NCI-H1930 (cell line): ENCODE measurements around the gene MX2.
"Not testable (repeated sequence)": the region's sequence is repeated elsewhere in the genome, so short reads cannot be mapped to it uniquely, and the experiment has no call there.

Experiments used
- DNase-seq, 2 experiments: peaks; one replicate each; lab custom pipeline; 2025; lab: John Stamatoyannopoulos, UW

Gene MX2, protein sequence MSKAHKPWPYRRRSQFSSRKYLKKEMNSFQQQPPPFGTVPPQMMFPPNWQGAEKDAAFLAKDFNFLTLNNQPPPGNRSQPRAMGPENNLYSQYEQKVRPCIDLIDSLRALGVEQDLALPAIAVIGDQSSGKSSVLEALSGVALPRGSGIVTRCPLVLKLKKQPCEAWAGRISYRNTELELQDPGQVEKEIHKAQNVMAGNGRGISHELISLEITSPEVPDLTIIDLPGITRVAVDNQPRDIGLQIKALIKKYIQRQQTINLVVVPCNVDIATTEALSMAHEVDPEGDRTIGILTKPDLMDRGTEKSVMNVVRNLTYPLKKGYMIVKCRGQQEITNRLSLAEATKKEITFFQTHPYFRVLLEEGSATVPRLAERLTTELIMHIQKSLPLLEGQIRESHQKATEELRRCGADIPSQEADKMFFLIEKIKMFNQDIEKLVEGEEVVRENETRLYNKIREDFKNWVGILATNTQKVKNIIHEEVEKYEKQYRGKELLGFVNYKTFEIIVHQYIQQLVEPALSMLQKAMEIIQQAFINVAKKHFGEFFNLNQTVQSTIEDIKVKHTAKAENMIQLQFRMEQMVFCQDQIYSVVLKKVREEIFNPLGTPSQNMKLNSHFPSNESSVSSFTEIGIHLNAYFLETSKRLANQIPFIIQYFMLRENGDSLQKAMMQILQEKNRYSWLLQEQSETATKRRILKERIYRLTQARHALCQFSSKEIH

DNA sequence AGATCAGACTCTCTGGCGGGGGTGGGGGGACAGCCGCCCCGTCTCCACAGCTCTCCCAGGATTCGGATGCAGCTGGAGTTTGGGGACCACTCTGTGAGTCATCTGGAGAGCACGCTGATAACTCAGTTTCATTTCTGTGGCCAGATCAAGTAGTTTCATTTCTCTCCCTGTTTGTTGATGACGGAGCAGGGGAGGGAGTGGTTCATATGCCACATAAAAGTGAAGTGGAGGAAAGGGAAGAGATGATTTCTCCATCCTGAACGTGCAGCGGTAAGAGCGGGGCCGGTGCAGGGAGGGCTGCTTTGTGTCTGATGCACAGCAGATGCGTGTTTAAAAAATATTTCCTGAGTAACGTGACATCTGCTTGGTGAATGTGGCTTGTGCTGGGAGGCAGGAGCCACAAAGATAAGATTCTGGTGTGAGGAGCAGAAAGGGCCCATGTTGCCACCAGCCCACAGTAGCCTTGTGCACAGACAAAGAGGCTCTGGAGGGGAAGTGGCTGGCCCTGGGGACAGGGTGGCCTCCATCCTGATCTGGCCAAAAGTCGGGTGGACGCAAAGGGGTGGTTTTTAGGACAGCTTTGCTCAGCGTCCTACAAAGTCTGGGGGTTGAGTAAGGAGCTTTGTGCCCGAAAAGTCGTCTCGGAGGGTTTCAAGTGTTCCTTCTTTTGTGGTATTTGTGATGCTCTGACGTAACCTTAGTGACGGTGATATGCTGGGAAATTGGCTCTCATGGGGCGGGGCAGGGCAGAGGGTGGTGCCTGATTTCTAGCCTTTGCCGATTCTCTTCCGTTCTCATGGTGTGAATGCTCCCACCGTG, at the start of gene MX2:
Gene MX2 (plus strand): TSS at position 242 of the 819 bp plus-strand sequence. CDS start 14,880 bp downstream, outside the sequence.
- no peak for DNase-seq

DNA sequence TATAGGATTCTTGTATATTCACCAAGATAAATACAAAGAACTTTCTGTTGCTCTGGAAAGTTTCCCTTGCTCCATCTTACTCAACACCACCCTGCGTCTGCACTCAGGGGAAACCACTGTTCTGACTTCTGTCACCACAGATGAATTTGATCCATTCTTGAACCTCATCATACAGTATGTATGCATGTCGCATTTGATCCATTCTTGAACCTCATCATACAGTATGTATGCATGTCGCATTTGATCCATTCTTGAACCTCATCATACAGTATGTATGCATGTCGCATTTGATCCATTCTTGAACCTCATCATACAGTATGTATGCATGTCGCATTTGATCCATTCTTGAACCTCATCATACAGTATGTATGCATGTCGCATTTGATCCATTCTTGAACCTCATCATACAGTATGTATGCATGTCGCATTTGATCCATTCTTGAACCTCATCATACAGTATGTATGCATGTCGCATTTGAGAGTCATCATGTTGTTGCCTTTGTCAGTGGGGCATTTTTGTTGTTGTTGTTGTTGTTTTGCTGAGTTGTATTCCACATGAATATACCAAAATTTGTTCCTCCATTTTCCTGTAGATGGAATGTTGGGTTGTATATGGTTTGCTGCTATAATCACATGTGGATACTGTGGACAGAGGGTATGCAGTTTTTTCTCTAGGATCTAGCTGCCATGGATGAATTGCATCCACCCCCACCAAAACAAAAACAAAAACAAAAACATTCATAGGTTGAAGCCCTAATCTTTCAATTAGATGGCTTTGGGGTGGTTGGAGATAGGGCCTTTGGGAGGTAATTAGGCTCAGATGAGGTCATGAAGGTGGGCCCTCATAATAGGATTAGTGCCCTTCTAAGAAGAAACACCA, 48.3 kb upstream of the MX2 start:
- not testable (repeated sequence) for DNase-seq

- no peak for DNase-seq
Observed at GRCh38 chr21:41315726-41316125, 46.1 kb upstream of the MX2 start.

- peak in 1 of 2 experiments; percentile 22 for DNase-seq
Observed at GRCh38 chr21:41316200-41317062, 45.4 kb upstream of the MX2 start, which contains the start of gene FAM3B. FAM3B (plus strand) TSS chr21:41316801; CDS start chr21:41316880, 79 bp downstream.

GRCh38 chr21:41317063-41317392, 44.8 kb upstream of the MX2 start:
- DNase-seq: no peak

- no peak for DNase-seq
Observed at GRCh38 chr21:41317458-41317857, 44.4 kb upstream of the MX2 start.

GRCh38 chr21:41318218-41318617, 43.6 kb upstream of the MX2 start:
- no peak for DNase-seq

- DNase-seq: no peak
Observed at GRCh38 chr21:41319273-41319672, 42.6 kb upstream of the MX2 start.

- DNase-seq: no peak
Observed at GRCh38 chr21:41321211-41321907, 40.5 kb upstream of the MX2 start.

- no peak for DNase-seq
Observed at GRCh38 chr21:41321908-41322495, 39.8 kb upstream of the MX2 start.

GRCh38 chr21:41322496-41323382, 39.1 kb upstream of the MX2 start:
- DNase-seq: no peak

DNA sequence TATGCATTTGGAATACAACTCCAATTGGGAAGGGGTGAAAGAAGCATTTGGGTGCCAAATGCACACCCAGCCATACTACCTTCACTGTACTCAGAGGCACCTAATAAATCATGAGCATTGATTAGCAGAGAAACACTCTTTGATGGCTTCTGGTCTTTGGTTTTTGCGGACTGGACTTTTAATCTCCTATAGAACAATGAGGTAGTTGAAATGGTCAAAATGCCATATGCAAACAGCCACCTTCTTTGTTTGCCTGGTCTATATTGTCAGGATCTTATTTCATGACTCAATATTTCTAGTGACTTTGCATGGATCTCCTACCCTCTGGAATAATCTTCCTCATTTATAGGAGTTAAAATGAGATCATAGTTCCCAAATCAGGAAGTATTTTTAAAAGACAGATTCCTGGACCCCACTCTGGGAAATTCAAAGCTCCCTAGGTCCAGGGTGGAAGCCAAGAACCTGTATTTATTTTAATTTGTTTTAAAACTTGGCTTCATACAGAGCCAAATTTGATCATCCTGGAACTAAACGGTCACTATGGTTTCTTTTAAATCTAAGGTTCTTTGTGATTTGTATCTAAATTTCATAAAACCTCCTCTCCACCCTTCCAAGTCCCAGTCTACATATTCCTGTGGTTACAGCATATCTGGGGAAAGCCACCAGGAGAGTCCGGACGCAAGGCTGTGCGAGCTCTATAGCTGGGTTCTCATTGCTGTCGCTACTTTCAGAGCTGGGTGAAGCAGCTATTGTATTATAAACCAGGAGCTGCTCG, 36.5 kb upstream of the MX2 start:
- no peak for DNase-seq

GRCh38 chr21:41326414-41327080, 35.3 kb upstream of the MX2 start:
- DNase-seq: no peak

- no peak for DNase-seq
Observed at GRCh38 chr21:41327753-41328152, 34.1 kb upstream of the MX2 start.

DNA sequence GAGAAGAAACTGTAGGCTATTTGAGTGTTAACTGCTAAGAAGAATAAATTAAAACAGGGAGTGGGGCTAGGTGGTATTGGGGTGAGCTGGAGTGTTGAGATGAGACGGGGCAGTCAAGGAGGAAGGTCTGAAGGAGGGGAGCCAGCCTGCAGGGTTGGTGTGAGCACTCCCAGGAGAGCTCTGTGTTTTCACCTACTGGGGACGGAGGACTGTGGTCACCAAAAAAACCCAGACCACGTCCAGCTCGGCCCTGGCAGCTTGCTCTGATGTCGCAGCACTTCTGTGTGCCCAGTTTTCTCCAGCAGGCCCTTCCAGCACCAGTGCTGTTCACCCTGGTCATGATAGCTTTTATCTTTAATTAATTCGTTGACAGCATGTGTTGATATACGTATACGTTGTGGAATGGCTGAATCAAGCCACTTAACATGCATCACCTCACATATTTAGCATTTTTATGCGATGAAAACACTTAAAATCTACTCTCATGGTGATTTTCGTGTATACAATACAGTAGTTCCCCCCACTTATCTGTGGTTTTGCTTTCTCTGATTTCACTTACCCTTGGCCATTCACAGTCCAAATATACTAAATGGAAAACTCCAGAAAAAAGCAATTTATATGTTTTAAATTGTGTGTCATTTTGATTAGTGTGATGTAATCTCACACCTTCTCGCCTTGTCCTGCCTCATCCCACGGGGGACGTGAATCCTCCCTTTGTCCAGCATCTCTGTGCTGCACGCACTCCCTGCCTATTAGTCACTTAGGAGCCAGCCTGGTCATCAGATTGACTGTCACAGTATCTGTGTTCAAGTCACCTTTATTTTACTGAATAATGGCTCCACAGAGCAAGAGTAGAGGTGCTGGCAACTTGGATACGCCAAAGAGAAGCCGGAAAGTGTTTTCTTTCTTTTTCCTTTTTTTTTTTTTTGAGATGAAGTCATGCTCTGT, 32.9 kb upstream of the MX2 start:
- DNase-seq: no peak

GRCh38 chr21:41333752-41334151, 28.1 kb upstream of the MX2 start:
- no peak for DNase-seq
